Diencephalon (tissue), 1 donor: Measurements from ENCODE around the gene TMEM214. TPM values are rescaled to one million over a fixed set of nuclear protein-coding genes. Genes with fewer than 3 reads are reported as not detected.

ENCODE experiments used
- total RNA-seq: library from RNA; depleted of rRNA; stranded (reverse); fragments of >200 nt; gene quantifications from one replicate; pipeline ENCODE4 v1.2.3, GENCODE V29; 2014

Gene TMEM214, protein sequence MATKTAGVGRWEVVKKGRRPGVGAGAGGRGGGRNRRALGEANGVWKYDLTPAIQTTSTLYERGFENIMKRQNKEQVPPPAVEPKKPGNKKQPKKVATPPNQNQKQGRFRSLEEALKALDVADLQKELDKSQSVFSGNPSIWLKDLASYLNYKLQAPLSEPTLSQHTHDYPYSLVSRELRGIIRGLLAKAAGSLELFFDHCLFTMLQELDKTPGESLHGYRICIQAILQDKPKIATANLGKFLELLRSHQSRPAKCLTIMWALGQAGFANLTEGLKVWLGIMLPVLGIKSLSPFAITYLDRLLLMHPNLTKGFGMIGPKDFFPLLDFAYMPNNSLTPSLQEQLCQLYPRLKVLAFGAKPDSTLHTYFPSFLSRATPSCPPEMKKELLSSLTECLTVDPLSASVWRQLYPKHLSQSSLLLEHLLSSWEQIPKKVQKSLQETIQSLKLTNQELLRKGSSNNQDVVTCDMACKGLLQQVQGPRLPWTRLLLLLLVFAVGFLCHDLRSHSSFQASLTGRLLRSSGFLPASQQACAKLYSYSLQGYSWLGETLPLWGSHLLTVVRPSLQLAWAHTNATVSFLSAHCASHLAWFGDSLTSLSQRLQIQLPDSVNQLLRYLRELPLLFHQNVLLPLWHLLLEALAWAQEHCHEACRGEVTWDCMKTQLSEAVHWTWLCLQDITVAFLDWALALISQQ
- 14.5 TPM for total RNA-seq

DNA sequence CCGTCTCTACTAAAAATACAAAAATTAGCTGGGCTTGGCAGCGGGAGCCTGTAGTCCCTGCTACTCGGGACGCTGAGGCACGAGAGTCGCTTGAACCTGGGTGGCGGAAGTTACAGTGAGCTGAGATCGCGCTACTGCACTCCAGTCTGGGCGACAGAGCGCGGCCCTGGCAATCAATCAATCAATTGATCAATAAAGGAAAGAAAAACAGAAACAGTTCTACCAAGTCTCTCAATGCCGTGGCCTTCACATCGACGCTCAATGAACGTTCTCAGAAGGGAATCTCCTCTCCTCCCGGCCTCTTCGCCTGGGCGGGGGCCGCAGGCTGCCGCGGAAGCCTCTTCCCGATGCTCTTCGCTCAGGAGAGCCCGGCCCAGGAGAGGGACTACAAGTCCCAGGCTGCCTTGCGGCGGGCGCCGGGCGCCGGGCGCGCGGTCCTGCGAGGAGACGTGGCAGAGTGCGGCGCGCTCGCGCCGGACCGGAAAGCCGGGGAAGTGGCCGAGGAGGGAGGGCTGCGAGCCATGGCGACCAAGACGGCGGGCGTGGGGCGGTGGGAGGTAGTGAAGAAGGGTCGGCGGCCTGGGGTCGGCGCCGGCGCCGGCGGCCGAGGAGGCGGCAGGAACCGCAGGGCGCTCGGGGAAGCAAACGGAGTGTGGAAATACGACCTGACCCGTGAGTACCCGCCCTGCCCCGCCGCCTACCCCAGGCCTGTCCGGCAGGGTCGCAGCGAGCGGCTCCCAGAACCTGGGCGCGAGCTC, at the start of gene TMEM214:
Gene TMEM214, plus strand, starts transcription at position 471 of the 758 bp plus-strand sequence. Its CDS starts 51 bp downstream, at position 522.

DNA sequence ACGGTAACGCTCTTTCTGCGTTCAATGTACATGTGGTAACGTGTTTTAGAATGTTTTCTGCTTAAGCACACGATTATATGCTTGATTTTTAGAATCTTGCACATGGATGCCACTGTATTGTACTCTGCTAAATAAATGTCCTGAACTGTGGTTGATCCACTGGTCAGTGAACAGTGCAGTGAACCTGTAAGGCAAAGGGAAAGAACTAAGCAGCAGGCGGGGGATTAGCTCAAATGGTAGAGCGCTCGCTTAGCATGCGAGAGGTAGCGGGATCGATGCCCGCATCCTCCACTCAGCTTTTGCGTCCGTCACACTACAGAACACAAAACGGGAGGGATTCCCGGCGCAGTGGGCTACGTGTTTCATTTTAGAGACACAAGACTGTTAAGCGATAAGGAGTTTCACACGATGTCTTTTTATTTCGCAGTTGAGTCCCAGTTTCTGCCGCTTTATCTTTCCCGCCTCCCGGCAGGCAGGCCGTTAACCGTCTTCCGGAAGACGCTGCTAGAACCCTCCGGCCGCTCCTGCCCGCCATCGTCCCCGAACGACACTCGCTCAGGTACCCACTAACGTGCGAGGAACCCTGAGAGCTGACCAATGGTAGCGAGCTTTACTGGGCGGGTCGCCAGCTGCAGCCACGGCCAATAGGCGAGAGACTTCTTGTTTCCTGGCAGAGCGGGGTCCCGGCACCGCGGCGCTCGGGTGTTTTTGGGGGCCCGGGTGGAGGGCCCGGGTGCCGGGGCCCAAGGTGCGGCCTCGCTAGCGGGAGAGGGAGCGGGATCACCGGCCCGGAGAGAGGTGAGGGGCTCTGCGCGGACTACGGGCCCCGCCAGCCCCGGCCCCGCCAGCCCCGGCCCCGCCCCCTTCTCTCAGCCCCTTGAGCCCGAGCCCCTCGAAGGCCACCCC, 18.5 kb downstream of the TMEM214 start, which contains the start of gene AGBL5:
Gene AGBL5, plus strand, starts transcription at position 673 of the 906 bp plus-strand sequence. CDS start 1,291 bp downstream, outside the sequence.

GRCh38 chr2:27071277-27071989, 38.7 kb downstream of the TMEM214 start, which contains the start of gene OST4:
OST4 (minus strand) TSS chr2:27071654.

GRCh38 chr2:27078267-27079194, 45.8 kb downstream of the TMEM214 start, which contains the start of gene EMILIN1:
EMILIN1 (plus strand) TSS chr2:27078615; CDS start chr2:27079066, 451 bp downstream.

DNA sequence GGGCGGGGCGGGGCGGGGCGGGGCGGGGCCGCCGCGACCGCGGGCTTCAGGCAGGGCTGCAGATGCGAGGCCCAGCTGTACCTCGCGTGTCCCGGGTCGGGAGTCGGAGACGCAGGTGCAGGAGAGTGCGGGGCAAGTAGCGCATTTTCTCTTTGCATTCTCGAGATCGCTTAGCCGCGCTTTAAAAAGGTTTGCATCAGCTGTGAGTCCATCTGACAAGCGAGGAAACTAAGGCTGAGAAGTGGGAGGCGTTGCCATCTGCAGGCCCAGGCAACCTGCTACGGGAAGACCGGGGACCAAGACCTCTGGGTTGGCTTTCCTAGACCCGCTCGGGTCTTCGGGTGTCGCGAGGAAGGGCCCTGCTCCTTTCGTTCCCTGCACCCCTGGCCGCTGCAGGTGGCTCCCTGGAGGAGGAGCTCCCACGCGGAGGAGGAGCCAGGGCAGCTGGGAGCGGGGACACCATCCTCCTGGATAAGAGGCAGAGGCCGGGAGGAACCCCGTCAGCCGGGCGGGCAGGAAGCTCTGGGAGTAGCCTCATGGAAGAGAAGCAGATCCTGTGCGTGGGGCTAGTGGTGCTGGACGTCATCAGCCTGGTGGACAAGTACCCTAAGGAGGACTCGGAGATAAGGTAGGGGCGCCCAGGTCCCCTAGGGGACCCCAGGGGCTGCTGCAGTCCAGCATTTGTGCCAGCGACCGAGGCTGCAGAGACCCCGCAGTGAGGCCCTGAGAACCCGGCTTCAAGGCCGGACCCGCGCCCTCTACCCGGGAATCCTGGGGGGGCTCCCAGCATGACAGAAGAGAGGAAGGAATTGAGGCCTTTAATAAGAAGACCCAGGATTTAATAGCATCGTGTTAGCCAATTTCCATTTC, 54.2 kb downstream of the TMEM214 start, which contains the start of gene KHK:
Gene KHK, plus strand, starts transcription at position 49 of the 870 bp plus-strand sequence. Its CDS starts 488 bp downstream, at position 537.

Other genes with a start within 250 kb of the TMEM214 start
- 3.2 TPM for gene CENPA, start 246.9 kb upstream of the TMEM214 start, total RNA-seq
- gene DPYSL5, start 184.8 kb upstream of the TMEM214 start, total RNA-seq, result 181 TPM
- gene MAPRE3, start 62.3 kb upstream of the TMEM214 start, total RNA-seq, result 39.9 TPM
- gene AGBL5, start 18.7 kb downstream of the TMEM214 start, total RNA-seq, result 28.6 TPM
- gene OST4, start 38.7 kb downstream of the TMEM214 start, total RNA-seq, result 158 TPM
- gene EMILIN1, start 45.6 kb downstream of the TMEM214 start, total RNA-seq, result 6.2 TPM
- gene KHK, start 53.8 kb downstream of the TMEM214 start, total RNA-seq, result 8.8 TPM
- 28.8 TPM for gene CGREF1, start 86.2 kb downstream of the TMEM214 start, total RNA-seq
- gene ABHD1, start 90.8 kb downstream of the TMEM214 start, total RNA-seq, result 0.46 TPM
- gene PREB, start 101.7 kb downstream of the TMEM214 start, total RNA-seq, result 24.7 TPM
- not detected for gene PRR30, start 106.4 kb downstream of the TMEM214 start, total RNA-seq
- not detected for gene TCF23, start 116.0 kb downstream of the TMEM214 start, total RNA-seq
- gene ATRAID, start 179.1 kb downstream of the TMEM214 start, total RNA-seq, result 57.7 TPM
- 27.7 TPM for gene SLC5A6, start 179.3 kb downstream of the TMEM214 start, total RNA-seq
- gene CAD, start 184.4 kb downstream of the TMEM214 start, total RNA-seq, result 27.2 TPM
- 2.1 TPM for gene SLC30A3, start 230.1 kb downstream of the TMEM214 start, total RNA-seq
- 0.23 TPM for gene DNAJC5G, start 242.5 kb downstream of the TMEM214 start, total RNA-seq
- not detected for gene TRIM54, start 249.5 kb downstream of the TMEM214 start, total RNA-seq